K562 (cell line): Measurements from ENCODE around the gene GLCCI1.

Experiments used
- CBFA2T3 ChIP-seq: fragments of 450-650 bp; IDR thresholded peaks from 2 replicates; pipeline ENCODE4 v1.6.1; 2017
- FOXJ3 ChIP-seq: sonication (generic); formaldehyde crosslinking; IDR thresholded peaks from 2 replicates; pipeline ENCODE4 v1.4.0; 2020; ENCODE audit warnings: mild to moderate bottlenecking, missing genetic modification reagents
- FOXM1 ChIP-seq, 2 experiments: fragments of 450-650 bp in 1 of 2; sonication (generic) in 1 of 2; formaldehyde crosslinking in 1 of 2; IDR thresholded peaks; 2 replicates each; pipeline versions ENCODE4 v1.6.1 to v1.9.0; 2017 to 2022; ENCODE audit warnings: low read depth in 2 of 2, mild to moderate bottlenecking in 2 of 2, missing genetic modification reagents in 1 of 2, moderate library complexity in 1 of 2
- MYBL2 ChIP-seq, 2 experiments: fragments of 450-650 bp in 1 of 2; sonication (generic) in 1 of 2; formaldehyde crosslinking in 1 of 2; IDR thresholded peaks; 2 replicates each; pipeline versions ENCODE4 v1.6.1 to v1.8.1; 2017 to 2022; ENCODE audit warnings: borderline replicate concordance in 1 of 2, inconsistent platforms in 1 of 2, low read depth in 1 of 2, mild to moderate bottlenecking in 1 of 2, missing genetic modification reagents in 1 of 2, moderate library complexity in 1 of 2
- STAG1 ChIP-seq: sonication (generic); formaldehyde crosslinking; IDR thresholded peaks from 2 replicates; pipeline ENCODE4 v1.5.0; 2020; ENCODE audit warnings: missing genetic modification reagents, borderline replicate concordance
- TEAD4 ChIP-seq, 2 experiments: sonication (generic) in 1 of 2; formaldehyde crosslinking in 1 of 2; IDR thresholded peaks; 2 replicates each; pipeline versions ENCODE4 v1.6.1 to v1.8.0; 2012 to 2022; ENCODE audit warnings: borderline replicate concordance in 1 of 2, inconsistent platforms in 1 of 2, low read length in 1 of 2, mild to moderate bottlenecking in 1 of 2, missing genetic modification reagents in 1 of 2
- ZNF354B ChIP-seq: fragments of 250-450 bp; sonication (Bioruptor Pico); IDR thresholded peaks from 2 replicates; pipeline ENCODE4 v1.4.0; 2020
- TF ChIP-seq, protein P1 (sequence below), 3 experiments: IDR thresholded peaks in 2 of 3; conservative IDR thresholded peaks in 1 of 3; 2 replicates each; pipeline ENCODE4 v1.5.1; 2011 to 2012; ENCODE audit warnings: low read length in 3 of 3, mild to moderate bottlenecking in 3 of 3, control low read depth in 2 of 3, improper control_type of control experiment in 1 of 3, inconsistent platforms in 1 of 3, low read depth in 1 of 3, mixed read lengths in 1 of 3, moderate library complexity in 1 of 3; ENCODE audit not compliant: insufficient read depth in 2 of 3

DNA sequence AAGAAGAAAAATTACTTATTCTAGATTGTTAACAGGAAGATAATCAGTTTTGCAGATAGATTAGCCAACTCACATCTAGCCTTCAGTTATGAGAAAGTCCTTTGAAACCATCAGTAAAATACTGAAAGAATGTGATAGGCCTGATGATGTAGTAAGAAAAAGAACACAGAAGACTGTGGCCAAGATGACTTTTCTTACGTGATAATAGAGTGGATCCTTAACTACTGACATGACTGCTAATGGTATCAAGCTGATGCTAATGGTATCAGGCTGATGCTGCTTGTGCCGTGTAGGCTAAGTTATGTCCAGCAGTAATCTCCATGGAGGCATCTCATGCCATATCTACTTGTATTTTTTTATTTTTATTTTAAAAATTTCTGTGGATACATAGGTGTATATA lies 114.2 kb downstream of the GLCCI1 start:
- TF ChIP-seq, protein P1, sequence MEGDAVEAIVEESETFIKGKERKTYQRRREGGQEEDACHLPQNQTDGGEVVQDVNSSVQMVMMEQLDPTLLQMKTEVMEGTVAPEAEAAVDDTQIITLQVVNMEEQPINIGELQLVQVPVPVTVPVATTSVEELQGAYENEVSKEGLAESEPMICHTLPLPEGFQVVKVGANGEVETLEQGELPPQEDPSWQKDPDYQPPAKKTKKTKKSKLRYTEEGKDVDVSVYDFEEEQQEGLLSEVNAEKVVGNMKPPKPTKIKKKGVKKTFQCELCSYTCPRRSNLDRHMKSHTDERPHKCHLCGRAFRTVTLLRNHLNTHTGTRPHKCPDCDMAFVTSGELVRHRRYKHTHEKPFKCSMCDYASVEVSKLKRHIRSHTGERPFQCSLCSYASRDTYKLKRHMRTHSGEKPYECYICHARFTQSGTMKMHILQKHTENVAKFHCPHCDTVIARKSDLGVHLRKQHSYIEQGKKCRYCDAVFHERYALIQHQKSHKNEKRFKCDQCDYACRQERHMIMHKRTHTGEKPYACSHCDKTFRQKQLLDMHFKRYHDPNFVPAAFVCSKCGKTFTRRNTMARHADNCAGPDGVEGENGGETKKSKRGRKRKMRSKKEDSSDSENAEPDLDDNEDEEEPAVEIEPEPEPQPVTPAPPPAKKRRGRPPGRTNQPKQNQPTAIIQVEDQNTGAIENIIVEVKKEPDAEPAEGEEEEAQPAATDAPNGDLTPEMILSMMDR (IDR thresholded peaks at IDR 0.05 in 2 of 3, conservative IDR thresholded peaks at IDR 0.05 in 1 of 3; ENCODE audit: insufficient read depth in 2 of 3, low read depth in 1 of 3, low read length in 3 of 3): no peak
- TF ChIP-seq STAG1 (CRISPR knock-in tag): no peak
- no peak for TF ChIP-seq MYBL2 (IDR thresholded peaks at IDR 0.05; ENCODE audit: low read depth)
- TF ChIP-seq MYBL2 (CRISPR knock-in tag; IDR thresholded peaks at IDR 0.05; ENCODE audit: borderline replicate concordance): no peak
- TF ChIP-seq ZNF354B (CRISPR knock-in tag): no peak
- TF ChIP-seq CBFA2T3: no peak
- TF ChIP-seq TEAD4 (IDR thresholded peaks at IDR 0.05; ENCODE audit: low read length): no peak
- TF ChIP-seq TEAD4 (CRISPR knock-in tag; IDR thresholded peaks at IDR 0.05; ENCODE audit: borderline replicate concordance): no peak
- TF ChIP-seq FOXJ3 (CRISPR knock-in tag): no peak
- TF ChIP-seq FOXM1 (IDR thresholded peaks at IDR 0.05; ENCODE audit: low read depth): no peak
- no peak for TF ChIP-seq FOXM1 (CRISPR knock-in tag; IDR thresholded peaks at IDR 0.05; ENCODE audit: low read depth)
